Measurements from ENCODE around the gene PCDH1.

PCDH1 gene

DNA sequence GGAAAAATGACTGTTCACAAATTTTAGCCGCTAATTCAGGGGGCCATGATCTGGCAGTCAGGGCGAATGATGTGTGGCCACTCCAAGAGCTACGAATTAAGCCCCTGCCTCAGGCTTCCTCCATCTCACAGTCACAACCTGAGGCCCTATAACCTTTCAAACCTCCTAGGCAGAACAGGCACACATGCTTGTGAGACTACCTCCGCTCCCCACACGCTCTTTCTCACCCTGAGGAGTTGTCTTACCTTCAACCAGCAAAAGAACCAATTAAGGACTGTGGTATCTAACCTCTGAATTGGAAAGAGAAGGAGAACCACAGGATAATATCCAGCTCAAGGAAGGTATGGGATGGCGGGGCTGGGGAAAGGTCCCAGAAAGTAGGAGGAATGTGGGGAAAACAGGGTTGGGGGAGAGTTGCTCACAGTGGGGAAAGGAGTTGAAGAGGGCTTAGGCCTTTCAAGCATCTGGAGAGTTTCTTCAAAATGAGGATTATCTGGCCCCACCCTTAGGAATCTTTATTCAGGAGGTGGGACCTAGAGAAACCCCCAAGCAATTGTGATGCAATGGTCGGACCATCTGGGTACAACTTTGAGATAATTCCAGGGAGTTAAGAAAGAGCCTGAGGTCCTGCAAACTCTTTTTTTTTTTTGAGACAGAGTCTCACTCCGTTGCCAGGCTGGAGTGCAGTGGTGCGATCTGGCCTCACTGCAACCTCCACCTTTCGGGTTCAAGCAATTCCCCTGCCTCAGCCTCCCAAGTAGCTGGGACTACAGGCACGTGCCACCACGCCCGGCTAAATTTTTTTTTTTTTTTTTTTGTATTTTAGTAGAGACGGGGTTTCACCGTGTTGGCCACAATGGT lies 5.5 kb downstream of the PCDH1 start:
- DNase-seq, result no peak

DNA sequence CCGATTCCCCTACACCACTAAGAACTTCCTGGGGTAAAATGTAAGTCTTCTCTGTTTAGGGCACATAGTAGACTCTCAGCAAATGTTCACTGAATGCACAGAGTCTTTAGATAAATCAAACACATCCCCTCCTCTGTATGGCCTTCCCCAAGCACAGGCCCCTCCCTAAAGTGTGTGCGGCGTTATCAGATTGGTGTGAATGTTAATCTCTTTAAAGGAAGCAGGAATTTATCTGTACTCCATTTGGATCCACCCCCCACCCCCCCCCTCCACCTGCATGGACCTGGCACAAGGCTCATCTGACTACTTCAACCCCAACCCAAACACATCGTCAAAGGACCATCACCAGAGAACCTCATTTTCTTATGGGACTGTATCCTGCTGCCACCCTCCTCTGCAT lies 6.3 kb downstream of the PCDH1 start:
- no peak for DNase-seq

DNA sequence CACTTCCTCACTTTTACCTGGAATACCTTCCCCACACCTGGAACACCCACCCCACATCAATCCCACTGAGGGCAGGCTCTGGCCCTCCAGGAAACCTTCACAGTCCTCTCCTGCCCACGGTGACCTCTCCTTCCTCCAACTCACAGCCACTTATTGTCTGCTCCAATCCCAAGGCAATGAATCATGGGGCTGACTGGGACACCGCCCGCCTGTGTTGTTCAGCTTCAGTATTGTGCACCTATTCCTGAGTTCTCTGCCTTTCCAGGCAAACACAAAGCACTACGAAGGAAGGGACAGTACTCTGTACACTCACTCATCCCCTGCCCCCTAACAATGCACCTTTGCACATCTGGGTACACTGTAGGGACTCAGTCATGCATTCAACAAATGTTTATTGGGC lies 7.3 kb downstream of the PCDH1 start:
- DNase-seq, result no peak

GRCh38 chr5:141870228-141870627 lies 8.0 kb downstream of the PCDH1 start:
- no peak for DNase-seq

DNA sequence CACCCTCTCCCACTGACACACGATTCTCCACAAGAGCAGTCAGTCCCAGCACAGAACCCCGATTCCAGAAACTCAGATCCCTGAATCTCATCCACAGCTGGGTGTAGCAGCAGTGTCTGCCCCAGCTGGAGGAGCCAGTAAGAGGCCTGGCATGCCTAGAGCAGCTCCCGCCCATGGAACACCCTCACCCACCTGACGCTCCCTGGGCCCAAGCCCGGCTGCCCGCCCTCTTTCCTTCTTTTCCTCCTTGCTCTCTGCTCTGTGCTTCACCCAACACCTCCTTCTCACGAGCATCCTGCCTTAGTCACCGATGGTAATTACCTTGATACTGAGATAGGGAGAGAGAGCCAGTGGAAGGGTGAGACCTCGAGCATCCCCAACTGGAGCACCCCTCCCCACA lies 8.7 kb downstream of the PCDH1 start:
- DNase-seq, result no peak

DNA sequence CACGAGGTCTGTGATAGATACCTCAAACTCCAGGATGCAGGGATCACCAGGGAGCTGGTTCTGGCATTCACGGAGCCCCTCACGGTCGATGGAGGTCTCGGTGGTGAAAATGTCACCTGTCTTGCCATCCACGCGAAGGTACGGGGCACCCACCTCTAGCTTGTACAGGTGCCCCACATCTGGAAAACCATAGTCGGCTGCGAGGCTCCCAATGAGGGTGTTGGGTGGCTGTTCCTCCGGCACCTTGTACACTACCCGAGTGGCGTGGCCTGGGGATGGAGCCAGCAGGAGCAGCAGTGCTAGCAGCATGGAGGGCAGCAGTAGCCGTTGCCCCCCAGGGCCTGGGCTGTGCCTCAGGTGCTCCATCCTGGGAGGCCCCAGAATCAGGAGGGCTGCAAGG lies 9.2 kb downstream of the PCDH1 start:
- no peak for DNase-seq

- no peak for DNase-seq
Measured at GRCh38 chr5:141868541-141868940, 9.7 kb downstream of the PCDH1 start.

- no peak for DNase-seq
Measured at GRCh38 chr5:141867651-141868050, 10.6 kb downstream of the PCDH1 start.

DNA sequence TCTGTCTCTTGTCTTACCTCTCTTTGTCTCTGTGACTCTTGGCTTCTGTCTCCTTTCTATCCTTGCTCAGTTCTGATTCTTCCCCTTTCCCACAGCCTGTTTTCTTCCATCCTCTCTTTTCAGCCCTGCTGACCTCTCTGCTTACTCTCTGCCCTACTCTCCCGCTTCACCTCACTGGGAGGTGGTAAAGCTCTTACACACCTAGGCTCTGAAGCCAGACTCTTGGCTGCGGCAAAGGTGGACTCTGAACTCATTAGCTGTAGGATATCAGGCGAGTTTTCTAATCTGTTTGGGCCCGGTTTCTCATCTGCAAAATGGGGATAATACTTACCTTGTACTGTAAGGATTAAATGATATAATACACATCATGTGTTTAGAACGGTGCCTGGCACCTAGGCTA lies 11.1 kb downstream of the PCDH1 start:
- DNase-seq, result no peak

- no peak for DNase-seq
Measured at GRCh38 chr5:141866096-141866495, 12.1 kb downstream of the PCDH1 start.

DNA sequence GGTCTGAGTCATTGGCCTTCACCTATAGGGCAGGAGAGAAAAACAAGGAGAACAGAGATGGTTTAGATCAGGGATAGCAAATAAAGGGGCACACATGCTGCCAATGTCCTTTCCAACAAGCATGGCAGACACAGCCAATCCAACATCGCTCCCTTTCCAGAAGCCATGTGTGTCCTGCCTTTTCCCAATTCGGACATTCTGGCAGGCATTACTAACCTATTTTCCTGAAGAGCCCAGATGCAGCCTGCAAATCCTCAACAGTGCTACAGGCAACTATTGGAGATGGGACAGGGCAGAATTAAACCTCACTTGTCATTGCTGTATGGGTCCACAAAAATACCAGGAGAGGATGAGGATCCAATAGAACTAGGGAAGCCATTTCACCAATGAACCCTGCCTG lies 12.8 kb downstream of the PCDH1 start:
- DNase-seq, result no peak

DNA sequence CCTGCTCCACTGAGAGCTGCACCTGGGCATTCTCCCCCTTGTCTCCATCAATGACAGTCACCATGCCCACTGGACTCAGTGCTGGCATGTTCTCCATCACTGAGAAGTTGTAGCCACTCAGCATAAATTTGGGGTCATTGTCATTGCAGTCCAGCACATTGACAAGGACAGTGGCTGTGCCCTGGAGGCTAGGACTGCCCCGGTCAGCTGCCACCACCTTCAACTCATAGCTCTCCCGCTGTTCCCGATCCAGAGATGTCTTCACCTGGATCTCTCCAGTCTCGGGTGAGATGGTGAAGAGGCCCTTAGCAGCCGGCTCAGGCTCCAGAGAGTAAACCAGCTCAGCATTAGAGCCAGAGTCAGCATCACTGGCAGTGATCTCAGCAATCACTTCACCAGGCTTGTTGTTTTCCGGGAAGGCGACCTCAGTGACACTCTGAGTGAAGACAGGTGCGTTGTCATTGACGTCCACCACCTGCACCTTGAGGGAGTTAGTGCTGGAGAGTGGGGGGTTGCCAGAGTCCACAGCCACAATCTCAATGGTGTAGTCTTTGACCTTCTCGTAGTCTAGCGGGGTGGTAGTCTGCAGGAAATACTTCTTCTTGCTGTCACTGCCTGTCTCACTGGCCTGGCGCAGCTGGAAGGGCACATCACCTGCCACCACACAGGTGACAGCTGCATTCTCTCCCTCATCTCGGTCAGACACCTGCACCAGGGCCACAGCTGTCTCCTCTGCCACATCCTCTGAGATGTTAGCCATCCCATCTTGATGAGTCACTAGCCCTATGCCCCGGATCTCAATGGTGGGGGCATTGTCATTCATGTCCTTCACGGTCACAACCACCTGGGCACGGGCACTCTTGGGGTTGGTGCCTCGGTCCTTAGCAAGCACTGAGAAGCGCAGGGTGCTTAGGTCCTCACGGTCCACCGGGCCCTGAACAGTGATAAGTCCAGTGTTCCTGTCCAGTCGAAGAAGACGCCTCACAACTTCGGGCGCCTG lies 13.5 kb downstream of the PCDH1 start:
- no peak for DNase-seq

- DNase-seq, result no peak
Measured at GRCh38 chr5:141863569-141864178, 14.5 kb downstream of the PCDH1 start.

DNA sequence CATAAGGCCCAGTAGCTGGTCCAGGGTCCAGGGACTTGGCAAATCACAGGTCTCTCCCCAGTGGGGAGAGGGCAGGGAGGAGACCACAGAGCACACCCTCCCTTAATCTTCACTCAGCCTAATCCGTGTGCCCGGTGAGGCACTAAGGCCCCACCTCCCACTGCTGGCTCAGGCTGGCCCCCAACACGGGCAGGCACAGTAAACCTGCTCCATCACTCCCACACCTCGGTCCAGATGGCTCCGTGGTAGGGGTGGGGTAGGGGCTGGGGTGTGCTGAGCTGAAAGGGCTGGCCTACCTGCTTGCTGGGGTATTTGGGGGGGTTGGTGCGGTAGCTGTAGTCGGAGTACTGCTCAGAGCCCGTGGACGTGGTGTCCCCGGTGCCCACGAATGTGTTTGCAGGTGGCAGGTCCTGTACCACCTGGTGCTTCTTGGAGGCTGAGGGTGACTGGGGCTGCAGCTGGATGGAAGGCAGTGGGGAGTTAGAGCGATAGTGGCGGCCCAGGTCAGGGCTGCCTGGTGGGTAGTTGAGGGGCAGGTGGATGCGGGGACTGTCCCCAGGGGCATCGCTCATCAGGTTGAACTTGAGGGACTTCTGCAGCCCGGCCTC lies 15.2 kb downstream of the PCDH1 start:
- no peak for DNase-seq

GRCh38 chr5:141861194-141861593 lies 17.0 kb downstream of the PCDH1 start:
- no peak for DNase-seq

DNA sequence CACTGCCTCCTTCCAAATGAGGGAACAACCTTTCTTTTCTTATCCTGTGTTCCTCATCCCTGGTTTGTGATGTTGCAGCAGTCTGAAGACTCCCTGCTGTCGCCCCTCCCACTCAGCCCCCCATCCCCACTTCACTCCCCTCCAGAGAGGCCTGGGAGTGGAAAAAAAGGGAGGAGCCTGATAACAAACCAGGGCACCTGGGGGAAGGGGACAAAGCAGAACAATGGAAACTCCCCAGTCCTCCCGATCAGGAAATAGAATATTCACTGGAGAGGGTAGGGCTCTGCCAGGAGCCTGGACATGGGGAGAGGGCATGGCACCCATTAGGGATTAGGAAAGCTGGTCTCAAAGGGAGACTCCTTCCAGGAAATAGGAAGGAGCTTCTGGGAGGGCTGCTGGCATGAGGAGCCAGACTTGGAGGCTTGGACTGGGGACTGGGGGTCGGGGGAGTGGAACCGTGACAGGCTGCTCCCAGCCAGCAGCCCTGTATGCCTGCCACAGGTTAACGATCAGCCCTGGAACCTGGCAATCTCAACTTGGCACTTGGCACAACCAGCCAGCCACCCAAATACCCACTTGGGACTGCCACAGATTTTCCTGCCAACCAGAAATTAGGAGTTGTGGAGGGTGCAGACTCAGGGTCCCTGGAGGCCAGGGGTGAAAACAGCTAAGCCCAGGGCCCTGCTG lies 20.0 kb downstream of the PCDH1 start:
- no peak for DNase-seq

- no peak for DNase-seq
Measured at GRCh38 chr5:141857226-141857625, 21.0 kb downstream of the PCDH1 start.

GRCh38 chr5:141856037-141856790 lies 22.0 kb downstream of the PCDH1 start:
- no peak for DNase-seq

GRCh38 chr5:141855265-141856036 lies 22.8 kb downstream of the PCDH1 start:
- no peak for DNase-seq

DNA sequence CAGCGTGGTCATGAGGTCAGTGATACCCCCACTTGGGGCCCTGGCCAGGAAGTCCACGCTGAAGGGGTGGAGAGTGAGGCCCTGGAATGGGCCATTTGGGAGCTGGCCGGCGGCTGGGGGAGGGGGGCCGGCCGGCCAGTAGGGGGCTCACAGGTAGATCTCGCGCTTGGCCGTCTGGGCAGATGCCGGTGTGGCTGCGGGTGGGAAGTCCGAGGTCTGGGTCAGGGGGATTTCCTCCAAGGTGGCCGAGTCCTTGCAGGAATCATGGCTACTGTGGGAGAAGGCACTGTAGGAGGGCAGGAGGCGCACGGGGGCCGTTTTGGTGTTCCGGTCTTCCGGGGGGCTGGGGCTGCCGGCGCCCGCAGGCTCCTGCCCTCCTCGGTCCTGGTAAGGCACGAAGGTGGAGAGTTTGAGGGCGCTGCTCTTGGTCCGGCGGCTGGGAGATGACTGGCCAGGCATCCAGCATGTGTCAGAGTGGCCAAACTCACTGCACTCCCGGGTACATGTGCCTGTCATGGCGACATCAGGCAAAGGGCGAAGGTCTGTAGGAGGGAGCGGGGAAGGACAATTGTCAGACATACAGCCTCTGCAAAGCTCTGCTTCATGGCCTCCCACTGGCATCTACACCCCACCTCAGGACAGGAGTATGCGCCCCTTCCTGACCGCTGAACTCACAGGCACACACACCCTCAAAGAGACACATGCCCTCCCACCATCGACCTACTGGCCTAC lies 24.1 kb downstream of the PCDH1 start:
- DNase-seq, result no peak

All from activated T-cell treated with anti-CD3 and anti-CD28 coated beads, Interleukin-2, amount 50 U/mL, for 48 hours (primary cell).